ENCODE results near the gene PDGFC.
"Not testable (repeated sequence)": the region's sequence is repeated elsewhere in the genome, so short reads cannot be mapped to it uniquely, and the experiment has no call there.

The PDGFC gene

DNA sequence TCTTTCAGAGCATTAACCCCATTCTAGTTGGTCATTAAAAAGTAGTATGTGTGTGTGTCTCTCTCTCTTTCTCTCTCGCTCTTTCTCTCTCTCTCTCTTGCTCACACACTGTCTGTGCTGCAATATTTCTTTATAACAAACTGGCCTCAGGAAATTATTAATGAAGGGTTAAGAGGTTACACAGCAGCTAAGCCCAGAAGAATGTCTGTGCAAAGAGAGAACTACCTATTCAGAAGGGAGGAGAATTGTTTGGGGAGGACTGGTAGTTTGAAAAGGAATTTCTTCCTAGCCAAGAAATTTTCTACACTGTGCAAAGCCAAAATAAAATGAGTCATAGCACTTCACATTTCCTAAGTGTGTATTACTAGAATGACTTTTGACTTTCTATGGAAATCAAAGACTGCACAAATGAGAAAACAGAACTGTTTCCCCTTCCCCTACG is 22.2 kb downstream of the PDGFC start:
- no peak for DNase-seq

GRCh38 chr4:156948738-156949137 is 22.9 kb downstream of the PDGFC start:
- DNase-seq: no peak

GRCh38 chr4:156948133-156948532 is 23.5 kb downstream of the PDGFC start:
- no peak for DNase-seq

GRCh38 chr4:156946516-156947424 is 24.8 kb downstream of the PDGFC start:
- no peak for DNase-seq

DNA sequence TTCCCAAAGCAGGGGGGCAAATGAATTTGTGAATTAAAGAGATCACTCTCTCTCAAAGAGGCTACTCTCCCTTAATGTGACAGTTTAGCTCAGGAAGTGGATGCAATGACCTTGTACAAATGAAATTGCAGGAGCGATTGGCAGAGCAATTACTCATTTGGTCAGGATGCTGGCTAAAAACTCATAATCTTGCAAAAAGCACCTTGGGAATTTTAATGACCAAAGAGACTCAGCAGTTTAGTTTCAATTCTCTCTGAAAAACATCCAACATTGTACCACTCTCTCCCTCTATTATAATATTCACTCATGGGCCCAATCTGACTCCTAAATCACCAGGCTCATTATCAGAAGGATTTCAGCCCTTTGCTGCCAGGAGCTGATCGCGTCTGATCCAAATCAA is 26.1 kb downstream of the PDGFC start:
- no peak for DNase-seq

- no peak for DNase-seq
These were observed 28.6 kb downstream of the PDGFC start for GRCh38 chr4:156942991-156943390.

DNA sequence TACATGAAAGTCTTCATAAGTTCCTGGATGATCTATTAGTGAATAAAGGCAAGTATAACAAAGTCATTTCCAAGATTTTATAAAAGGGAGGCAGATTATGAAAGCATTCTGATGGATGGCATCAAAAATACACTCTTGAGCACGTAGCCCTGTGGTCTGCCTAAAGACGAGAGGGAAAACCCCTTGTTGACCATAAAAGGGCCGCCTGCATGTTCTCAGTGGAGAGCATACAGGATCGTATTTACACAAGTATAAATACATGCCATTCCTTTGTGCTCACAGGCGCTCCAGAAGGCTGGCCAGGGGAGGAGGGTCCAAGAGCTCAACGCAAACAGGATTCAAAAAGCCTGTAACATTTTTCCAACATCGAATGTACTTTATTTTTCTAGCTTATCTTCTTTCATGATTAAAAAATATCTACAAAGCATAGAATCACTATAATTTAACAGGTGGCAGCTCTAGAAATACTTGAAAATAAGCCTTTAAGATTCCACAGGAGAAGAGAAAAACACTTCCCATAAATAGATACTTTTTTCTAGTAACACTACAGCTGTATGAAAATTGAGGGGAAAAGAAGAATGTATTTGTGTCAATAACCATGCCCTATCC is 29.6 kb downstream of the PDGFC start:
- DNase-seq: no peak

GRCh38 chr4:156939801-156940200 is 31.8 kb downstream of the PDGFC start:
- DNase-seq: no peak

DNA sequence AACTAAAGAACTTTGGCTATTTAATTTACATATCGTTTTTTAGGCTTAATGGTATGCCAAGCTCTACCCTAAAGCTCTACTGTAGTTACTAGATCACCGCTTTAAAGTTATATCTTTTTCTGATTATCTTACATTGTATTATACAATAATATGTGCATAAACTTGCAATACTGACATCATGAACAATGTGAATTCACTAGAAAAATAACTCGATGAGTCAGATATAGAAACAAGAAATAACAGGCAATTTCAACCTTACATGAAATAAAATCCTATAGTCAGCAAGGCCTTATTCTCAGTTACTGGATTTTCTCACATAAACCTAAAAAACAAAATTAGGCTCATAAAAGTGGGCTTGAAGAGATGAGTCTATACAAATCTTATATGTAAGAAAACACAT is 32.5 kb downstream of the PDGFC start:
- no peak for DNase-seq

DNA sequence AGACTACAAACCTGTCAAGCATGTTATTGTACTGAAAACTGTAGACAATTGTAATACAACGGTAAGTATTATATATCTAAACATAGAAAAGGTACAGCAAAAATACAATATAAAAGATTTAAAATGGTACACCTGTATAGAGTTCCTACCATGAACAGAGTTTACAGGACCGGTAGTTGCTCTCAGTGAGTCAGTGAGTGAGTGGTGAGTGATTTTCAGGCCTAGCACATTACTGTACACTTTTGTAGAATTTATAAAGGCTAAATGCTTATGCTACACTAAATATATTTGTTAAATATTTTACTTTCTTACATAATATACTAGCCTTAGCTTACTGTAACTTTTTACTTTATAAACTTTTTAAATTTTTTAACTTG is 37.4 kb downstream of the PDGFC start:
- DNase-seq: no peak

DNA sequence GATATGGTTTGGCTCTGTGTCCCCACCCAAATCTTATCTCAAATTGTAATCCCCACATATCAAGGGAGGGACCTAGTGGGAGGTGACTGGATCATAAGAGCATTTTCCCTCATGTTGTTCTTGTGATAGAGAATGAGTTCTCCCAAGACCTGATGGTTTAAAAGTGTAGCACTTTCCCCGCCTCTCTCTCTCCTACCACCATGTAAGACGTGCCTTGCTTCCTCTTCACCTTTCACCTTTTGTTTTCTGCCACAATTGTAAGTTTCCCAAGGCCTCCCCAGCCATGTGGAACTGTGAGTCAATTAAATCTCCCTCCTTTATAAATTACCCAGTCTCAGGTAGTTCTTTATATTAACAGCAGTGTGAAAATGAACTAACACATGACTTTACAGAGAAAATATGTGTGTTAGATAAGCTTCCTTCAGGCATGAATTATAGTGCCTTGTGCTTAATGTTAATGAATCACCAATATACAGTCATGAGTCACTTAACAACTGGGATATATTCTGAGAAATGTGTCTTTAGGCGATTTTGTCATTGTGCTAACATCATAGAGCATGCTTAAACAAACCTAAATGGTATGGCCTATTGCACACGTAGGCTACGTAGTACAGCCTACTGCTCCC is 37.9 kb downstream of the PDGFC start:
- DNase-seq: no peak

DNA sequence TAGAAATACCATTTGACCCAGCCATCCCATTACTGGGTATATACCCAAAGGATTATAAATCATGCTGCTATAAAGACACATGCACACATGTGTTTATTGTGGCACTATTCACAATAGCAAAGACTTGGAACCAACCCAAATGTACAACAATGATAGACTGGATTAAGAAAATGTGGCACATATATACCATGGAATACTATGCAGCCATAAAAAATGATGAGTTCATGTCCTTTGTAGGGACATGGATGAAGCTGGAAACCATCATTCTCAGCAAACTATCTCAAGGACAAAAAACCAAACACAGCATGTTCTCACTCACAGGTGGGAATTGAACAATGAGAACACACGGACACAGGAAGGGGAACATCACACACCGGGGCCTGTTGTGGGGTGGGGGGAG is 39.2 kb downstream of the PDGFC start:
- DNase-seq: not testable (repeated sequence)

DNA sequence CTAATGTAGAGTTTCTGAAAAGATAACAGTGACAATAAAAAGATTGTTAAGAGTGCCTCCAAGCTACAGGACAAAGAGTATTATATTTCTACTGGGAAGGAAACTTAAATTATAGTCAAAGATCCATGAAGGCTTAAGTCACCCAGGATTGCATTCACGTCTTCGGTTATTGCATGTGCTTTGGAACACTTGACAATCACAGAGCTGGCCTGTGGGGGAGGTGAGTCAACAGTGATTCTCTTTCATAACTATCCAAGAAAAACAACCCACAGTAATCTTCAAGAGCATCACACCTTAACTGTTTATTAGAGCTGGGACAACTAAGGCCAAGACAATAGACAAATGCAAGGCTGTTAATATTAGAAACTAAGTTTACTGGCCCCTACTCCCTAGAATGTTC is 40.3 kb downstream of the PDGFC start:
- DNase-seq: no peak

DNA sequence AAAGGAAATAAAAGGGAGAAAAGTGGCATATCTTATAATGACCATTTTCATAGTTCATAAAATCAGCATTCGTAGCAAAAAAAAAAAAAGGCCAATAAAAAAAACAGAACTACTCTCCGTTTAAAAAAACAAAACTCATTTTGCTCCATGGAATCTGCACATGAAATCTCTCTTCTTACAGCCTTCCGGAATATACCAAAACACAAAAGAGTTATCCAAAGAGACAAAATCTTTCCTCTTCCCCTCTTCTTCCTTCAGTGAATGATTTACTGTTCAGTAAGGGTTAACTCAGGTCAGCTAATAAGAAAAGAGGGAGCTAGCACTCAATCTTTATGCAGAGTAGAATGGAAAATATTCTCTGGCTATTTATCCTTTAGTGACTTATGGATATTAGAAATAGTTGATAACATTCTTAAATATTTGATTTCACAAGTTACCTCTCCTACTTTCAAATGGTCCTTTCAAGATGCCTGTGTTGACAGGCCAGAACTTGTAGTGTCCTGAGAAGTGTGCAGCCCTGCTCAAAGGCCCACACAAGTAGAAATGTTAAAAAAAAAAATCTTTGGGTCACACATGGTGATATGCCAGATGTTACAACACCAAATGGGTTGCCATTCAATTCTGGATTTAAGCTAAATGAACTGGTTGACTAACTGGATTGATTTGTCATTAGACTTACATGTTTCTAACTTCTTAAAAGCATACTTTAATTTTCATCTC is 42.1 kb downstream of the PDGFC start:
- no peak for DNase-seq

- no peak for DNase-seq
These were observed 46.8 kb downstream of the PDGFC start for GRCh38 chr4:156924774-156925315.

DNA sequence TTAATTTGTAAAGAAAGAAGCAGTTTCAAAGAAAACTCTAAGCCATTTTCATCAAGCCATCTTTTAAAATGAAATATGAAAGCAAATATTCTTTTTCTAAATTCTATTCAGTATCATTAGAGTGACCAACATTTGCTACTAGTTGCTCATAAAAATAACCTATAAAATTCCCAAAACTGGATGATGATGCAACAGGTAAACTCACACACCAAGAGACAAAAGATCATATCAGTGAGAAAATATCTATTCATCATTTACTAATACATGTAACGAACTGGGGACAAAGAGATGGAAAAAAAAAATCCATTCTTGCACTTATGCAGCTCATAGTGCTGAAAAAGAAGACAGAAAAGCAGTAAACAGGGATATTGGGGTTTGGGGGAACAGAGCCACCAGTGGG is 48.1 kb downstream of the PDGFC start:
- DNase-seq: no peak

DNA sequence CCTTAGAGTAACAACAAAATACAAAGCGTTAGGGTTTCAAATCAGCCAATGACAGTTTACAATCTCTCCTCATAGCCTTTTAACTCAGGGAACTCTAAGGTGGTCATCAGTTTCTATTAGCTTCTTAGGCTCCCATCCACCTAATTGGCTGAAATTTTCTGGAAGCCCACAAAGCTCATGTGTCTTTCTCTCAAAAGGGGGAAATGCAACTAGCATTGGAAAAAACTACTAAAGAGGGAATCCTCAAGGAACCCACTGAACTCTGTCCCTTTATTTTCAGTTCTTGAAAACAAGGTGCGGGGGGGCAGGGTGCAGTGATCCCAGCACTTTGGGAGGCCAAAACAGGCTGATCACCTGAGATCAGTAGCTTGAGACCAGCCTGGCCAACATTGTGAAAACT is 56.4 kb downstream of the PDGFC start:
- no peak for DNase-seq

GRCh38 chr4:156913234-156913633 is 58.4 kb downstream of the PDGFC start:
- DNase-seq: no peak

GRCh38 chr4:156909010-156909409 is 62.6 kb downstream of the PDGFC start:
- DNase-seq: no peak

DNA sequence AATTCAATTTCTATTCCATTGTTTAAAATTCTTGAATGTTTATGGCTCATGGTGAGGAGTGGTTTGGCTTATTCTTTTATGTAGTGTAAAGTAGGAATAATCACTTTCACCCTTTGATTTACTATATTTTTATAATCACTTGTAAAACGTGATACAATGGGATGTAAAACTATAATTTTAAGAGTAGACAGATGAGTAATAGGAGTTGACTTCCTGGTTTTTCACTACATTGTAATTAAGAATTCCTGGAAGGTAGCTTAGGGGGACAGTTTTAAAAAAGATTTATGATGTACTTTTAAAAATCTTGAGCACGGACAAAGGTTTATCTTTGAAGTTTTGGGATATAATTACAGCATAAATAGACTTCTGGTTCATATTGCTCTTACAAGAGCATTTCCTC is 65.3 kb downstream of the PDGFC start:
- no peak for DNase-seq

DNA sequence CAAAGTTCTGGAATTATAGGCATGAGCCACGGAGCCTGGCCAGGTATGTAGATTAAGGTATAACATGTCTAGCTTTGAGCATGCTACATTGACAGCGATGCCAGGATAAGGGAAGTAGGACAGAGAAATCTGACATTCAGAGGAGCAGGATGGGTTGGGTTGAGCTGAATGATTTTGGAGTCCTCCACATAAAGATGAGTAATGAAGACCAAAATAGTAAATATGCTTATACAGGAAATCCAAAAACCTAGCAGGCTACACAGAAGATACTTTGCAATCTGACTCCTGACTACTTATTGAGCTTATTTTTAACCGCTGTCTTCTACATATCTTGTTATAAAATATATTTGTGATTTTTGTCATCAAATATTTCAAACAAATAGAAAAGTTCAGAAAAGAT is 69.7 kb downstream of the PDGFC start:
- no peak for DNase-seq

GRCh38 chr4:156898373-156899117 is 73.1 kb downstream of the PDGFC start:
- DNase-seq: no peak
